HFF-Myc (cell line): ENCODE measurements around the gene ABCA6.

Source experiments
- DNase-seq: peaks from one replicate; pipeline ENCODE4 v3.0.0-alpha.2; 2011; ENCODE audit warnings: low read depth; ENCODE audit errors: extremely low read depth
- H3K4me3 ChIP-seq: replicated peaks from 2 replicates; pipeline ENCODE4 v1.5.1; 2011; ENCODE audit warnings: low read depth, mild to moderate bottlenecking, control low read depth, low read length
- TF ChIP-seq, protein P1 (sequence below): IDR thresholded peaks from 2 replicates; pipeline ENCODE4 v1.5.1; 2012; ENCODE audit warnings: mild to moderate bottlenecking, low read depth, low read length, control low read depth; ENCODE audit errors: missing control alignments

Gene ABCA6

GRCh38 chr17:69143683-69144231 is 2.1 kb upstream of the ABCA6 start:
- no peak for DNase-seq
- TF ChIP-seq, protein P1, sequence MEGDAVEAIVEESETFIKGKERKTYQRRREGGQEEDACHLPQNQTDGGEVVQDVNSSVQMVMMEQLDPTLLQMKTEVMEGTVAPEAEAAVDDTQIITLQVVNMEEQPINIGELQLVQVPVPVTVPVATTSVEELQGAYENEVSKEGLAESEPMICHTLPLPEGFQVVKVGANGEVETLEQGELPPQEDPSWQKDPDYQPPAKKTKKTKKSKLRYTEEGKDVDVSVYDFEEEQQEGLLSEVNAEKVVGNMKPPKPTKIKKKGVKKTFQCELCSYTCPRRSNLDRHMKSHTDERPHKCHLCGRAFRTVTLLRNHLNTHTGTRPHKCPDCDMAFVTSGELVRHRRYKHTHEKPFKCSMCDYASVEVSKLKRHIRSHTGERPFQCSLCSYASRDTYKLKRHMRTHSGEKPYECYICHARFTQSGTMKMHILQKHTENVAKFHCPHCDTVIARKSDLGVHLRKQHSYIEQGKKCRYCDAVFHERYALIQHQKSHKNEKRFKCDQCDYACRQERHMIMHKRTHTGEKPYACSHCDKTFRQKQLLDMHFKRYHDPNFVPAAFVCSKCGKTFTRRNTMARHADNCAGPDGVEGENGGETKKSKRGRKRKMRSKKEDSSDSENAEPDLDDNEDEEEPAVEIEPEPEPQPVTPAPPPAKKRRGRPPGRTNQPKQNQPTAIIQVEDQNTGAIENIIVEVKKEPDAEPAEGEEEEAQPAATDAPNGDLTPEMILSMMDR: no peak
- H3K4me3 ChIP-seq: no peak overlapping the region

- DNase-seq: no peak
- H3K4me3 ChIP-seq: no peak overlapping the region
- TF ChIP-seq, protein P1: no peak
Measured at GRCh38 chr17:69143151-69143550, 1.5 kb upstream of the ABCA6 start.

- TF ChIP-seq, protein P1: no peak
- no peak overlapping the region for H3K4me3 ChIP-seq
- DNase-seq: no peak
Measured at GRCh38 chr17:69142175-69142802, 594 bp upstream of the ABCA6 start.

- TF ChIP-seq, protein P1: no peak
- no peak overlapping the region for H3K4me3 ChIP-seq
- no peak for DNase-seq
Measured at GRCh38 chr17:69134112-69134511, 7.6 kb downstream of the ABCA6 start.

- no peak overlapping the region for H3K4me3 ChIP-seq
- DNase-seq: no peak
- TF ChIP-seq, protein P1: no peak
Measured at GRCh38 chr17:69130627-69131296, 10.9 kb downstream of the ABCA6 start.

- no peak for DNase-seq
- H3K4me3 ChIP-seq: no peak overlapping the region
- TF ChIP-seq, protein P1: no peak
Measured at GRCh38 chr17:69123626-69124025, 18.1 kb downstream of the ABCA6 start.
